Activated T-cell treated with anti-CD3 and anti-CD28 coated beads for 4 hours (primary cell): ENCODE measurements around the gene PARP2.
"Not testable (repeated sequence)": the region's sequence is repeated elsewhere in the genome, so short reads cannot be mapped to it uniquely, and the experiment has no call there.

Experiments used
- DNase-seq: peaks from one replicate; pipeline ENCODE4 v3.0.0-alpha.2; 2020

PARP2 gene

GRCh38 chr14:20350282-20350681 lies 6.8 kb downstream of the PARP2 start:
- no peak for DNase-seq

DNA sequence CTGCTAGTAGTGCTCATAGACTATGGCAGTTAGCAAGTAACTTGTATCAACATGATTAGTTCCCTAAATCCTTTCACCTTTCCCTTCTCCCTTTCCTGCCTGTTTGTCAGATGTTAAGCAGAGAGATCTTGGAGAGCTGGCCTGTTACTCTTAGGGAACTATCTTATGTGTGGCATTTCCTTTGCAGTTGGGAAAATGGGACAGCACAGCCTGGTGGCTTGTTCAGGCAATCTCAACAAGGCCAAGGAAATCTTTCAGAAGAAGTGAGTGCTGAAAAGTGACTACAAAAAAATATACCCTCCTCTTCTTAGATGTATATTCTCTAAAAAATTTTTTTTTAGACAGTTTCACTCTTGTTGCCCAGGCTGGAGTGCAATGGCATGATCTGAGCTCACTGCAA lies 7.4 kb downstream of the PARP2 start:
- DNase-seq = no peak

DNA sequence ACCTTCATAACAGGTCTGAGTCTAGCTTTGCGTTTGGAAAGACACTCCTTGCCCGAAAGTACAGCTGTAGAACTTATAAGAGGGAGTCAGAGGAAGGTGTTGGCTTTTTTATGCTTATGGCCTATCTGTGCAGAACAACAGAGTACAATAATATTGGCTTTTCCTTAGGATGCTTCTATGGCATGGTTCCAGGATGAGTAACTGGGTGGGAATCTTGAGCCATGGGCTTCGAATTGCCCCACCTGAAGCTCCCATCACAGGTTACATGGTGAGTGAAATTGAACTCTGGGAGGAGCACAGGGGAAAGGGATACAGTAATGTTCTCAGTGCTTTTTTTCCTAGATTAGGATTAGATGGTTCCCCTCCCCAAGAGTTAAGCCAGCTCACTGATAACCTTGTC lies 13.0 kb downstream of the PARP2 start:
- no peak for DNase-seq

DNA sequence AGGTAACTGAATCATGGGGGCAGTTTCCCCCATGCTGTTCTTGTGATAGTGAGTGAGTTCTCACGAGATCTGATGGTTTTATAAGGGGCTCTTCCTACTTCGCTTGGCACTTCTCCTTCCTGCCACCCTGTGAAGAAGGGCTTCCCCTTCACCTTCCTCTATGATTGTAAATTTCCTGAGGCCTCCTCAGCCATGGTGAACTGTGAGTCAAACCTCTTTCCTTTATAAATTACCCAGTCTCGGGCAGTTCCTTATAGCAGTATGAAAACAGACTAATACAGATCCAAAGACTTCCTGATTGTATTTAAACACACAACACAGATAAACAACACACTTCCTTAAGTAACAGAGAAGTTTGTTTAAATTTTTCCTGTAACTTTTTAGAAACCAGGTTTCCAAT lies 15.0 kb downstream of the PARP2 start:
- DNase-seq = not testable (repeated sequence)

DNA sequence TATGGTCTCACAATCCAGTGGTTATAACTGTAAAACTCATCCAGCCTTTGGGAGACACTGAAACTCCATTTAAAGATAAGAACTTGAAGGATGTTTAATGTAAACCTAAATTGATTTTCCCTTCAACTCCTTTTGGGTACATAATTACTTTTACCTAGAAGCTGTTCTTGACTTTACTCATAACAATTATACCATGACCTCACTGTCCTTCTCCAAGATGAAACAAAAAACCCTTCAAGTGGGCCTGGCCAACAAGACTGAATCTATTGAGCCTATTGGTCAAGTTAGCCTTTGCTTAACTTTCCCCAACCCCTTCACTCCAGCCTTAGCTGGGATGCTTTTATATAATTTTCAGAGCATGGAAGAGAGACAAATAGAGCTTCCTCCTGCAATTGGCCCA lies 22.5 kb downstream of the PARP2 start:
- DNase-seq = no peak

DNA sequence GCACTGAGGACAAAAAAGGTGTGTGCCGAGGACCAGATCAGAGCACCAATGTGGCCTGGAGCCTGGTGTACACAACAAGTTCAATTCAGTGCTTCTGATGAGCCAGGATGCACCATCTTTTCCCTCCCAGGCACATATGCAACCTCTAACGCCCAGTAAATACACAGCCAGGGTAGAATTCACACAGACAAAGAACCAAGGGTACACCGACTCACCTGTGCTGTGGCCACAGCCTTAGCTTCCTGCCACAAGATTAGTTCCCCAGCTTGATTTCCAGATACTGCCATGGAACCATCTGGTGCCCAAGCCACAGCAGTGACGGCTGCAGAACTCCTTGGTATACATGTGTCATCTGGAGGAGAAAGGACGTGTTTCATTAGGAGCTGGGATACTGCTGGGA lies 29.4 kb downstream of the PARP2 start:
- no peak for DNase-seq

DNA sequence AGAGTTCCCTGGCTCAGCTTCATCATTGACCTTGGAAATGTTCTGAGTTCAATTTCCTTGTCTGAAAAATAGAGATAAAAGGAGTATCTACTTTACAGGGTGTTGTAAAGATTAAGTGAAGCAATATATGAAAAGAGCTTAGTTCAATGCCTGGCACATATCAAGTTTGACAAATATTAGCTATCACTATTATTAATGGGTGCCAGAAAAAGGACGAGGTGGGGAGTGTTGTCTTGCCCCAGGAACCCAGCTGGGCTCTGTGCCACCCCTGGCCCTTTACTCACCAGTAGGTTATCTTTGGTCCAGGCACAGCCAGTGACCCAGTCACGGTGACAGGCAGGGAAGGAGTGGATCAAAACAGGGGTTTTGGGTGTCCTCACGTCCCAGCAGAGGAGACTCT lies 32.0 kb downstream of the PARP2 start:
- DNase-seq = no peak

DNA sequence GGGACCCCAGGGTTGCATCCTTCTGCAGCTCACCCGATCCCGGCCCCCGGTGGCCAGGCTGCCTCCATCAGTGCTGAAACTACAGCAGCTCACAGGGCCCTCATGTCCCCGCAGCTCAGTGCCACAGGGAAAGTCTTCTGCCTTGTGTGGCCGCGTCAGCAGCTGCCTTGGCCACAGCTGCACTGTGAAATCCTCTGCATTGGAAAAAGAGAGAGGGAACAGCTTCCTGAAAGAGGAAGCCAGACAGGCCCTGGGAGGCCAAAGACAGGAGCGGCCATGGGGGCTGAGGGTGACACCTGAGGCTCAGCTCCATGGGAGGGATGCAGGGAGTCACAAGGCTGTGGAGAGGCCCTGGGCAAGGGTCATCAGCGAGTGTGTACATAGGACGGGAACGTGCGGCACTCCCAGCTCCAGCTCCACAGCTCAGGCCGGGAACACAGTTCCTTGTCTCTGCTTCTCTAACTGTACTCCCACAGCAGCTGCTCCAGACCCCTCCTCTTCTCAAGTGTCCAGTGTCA lies 32.7 kb downstream of the PARP2 start:
- DNase-seq = no peak

GRCh38 chr14:20377171-20377570 lies 33.7 kb downstream of the PARP2 start:
- DNase-seq = no peak

- DNase-seq = no peak
Observed at GRCh38 chr14:20379743-20380142, 36.3 kb downstream of the PARP2 start.

DNA sequence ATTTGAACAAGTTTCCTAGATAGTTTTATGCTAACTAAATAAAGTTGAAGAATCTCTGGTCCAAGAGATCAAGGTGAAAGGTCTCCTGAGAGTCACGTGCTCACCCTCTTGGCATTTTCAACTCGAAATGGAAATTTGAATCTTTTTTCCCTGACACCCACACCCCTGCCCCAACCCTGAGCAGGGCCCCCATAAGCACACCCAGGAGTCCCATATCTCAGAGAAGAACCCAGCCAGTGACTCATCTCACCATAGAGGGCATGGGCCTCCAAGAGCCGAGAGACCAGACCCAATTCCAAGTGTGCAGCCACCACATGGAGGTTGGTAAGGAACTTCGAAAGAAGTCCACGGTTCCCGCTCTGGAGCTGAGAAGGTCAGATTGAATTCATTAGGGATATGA lies 37.2 kb downstream of the PARP2 start:
- no peak for DNase-seq

DNA sequence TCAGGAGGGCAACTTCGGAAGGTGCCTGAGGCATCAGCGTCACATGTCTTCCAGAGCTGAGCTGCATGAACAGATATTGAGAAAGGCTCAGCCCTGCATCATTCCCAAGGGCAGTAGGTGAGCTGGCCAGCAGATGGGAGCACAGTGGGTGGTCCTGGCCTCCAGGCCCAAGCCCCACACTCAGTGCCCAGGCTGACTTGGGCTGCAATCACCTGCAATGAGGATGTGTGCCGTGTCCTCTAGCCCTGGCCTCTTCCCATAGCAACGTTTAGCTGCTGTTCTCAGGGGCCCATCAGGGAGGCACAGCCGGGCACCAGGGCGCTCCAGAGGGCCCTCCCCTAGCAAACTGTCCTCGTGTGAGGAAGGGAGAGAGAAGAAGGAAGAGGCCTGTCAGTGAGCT lies 37.9 kb downstream of the PARP2 start:
- no peak for DNase-seq

DNA sequence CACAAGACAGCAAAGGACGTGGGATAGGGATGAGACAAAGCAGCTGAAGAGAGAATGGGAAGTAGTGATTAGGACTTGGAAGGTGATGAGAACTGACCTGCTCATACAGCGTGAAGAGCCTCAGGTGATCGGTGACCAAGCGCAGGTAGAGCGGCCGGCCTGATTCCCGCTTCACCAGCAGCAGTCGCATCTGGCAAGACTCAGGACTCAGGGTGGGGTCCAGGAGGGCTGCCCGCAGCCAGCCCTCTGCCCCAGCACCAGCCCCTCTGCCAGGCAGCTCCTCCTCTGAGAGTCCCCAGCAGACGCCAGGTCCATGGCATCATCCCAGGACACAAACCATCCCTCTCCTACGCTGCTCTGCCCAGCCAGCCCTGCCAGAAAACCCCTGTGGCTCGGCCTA lies 39.1 kb downstream of the PARP2 start:
- no peak for DNase-seq

DNA sequence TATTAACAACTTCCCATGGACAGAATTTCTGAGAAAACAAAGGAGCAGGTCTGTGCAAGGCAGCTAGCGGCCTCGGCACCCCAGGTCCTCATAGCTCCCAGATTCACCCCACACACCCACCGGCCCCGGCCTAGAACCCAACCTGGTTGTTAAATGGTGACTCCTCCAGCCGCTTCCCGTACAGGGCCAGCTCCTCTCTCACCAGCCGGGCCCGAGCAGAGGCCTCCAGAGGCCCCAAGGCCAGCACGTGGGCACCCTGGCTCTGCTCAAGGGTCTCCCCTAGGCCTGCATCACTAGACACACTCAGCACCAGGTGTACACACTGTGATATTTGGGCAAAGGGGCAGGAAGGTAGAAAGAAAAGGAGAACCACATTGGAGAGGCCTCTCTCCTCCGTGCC lies 39.6 kb downstream of the PARP2 start:
- DNase-seq = no peak

- no peak for DNase-seq
Observed at GRCh38 chr14:20383636-20384035, 40.2 kb downstream of the PARP2 start.

DNA sequence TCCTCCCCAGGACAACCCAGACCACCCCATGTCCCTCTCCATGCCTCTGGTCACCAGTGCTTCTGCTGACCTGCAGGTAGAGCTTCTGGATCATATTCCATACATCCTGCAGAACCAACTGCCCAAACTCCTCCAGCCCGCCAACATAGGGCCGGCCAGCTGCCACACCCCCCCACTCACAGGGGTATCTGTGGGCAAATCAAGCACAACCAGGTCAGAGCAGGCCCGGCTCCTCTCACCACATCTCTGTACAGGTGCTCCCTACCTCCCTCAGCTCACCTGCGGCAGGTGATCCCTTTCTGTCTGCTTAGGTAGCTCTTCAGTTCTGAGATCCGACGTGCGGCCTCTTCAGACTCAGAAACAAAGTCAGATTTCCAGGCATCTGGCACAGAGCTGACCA lies 40.9 kb downstream of the PARP2 start:
- DNase-seq = no peak

- no peak for DNase-seq
Observed at GRCh38 chr14:20384886-20385285, 41.5 kb downstream of the PARP2 start.

GRCh38 chr14:20386276-20386855 lies 42.9 kb downstream of the PARP2 start:
- no peak for DNase-seq

GRCh38 chr14:20387576-20387975 lies 44.1 kb downstream of the PARP2 start:
- DNase-seq = no peak

DNA sequence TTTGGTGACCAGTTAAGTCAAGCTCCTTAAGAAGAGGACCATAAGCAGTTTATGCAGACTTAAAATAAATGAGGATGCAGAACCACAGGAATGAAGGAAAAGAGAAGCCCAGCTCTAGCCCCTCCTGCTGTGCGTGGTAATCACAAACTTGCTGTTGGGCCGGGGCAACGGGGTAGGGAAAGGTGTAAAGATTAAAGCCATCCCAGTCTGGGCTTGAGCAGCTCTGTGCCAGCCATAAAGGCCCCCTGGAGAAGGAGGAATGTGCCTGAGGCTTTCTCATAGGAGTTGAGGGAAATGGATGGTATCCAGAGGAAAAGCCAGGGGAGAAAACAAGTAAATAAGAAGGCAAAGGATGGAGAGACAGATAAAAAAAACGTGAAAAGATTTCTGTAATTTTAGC lies 44.7 kb downstream of the PARP2 start:
- DNase-seq = no peak

- DNase-seq = no peak
Observed at GRCh38 chr14:20391505-20391904, 48.1 kb downstream of the PARP2 start.

GRCh38 chr14:20397511-20397910 lies 54.1 kb downstream of the PARP2 start:
- DNase-seq = no peak

GRCh38 chr14:20400589-20400964 lies 57.1 kb downstream of the PARP2 start:
- no peak for DNase-seq

DNA sequence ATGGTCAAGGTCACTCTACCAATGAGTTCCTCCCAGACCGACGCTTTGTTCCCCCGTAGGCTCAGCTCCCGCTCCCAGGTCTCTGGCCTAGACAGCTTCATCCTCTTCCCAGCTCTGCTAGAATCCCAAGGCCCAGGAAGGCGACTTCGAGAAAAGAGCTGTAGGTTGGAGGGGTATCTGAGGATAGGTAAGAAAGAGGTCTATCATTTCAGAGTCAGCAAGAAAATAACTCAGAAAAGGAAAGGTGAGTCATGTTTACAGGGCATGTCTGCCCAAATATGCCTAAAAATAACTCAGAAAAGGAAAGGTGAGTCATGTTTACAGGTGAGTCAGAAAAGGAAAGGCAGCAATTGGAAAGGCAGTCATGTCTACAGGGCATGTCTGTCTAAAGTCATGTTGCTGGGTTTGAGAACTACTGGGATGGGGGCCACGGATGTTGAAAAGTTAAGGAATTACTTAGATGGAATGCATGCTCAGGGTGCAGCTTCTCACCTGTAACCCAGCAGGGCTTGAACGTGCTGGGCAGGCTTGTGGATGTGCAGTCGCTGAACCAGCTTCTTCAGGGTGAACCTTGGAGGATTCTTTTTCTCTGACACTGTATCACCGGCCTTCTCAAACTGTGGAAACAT lies 57.6 kb downstream of the PARP2 start:
- no peak for DNase-seq

DNA sequence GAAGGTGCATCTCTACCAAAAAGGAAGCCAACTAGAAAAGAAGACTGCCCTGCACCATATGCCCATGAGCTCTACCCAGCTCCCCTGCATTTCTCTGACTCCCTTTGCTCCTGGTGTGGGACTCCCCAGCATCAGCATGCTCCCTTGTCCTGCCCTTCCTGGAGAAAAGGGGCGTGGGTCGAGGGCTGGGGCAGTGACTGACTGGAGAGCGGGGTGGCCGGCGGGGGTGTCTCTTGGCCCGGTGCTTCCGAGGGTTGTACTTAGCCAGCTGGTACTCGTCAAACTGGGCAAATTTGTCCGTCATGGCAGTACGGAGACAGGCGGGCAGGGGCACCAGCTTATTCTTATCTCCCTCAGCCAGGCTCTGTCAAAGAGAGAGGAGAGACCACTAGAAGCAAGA lies 60.1 kb downstream of the PARP2 start:
- DNase-seq = no peak
